ENCODE measurements around the gene IGBP1. TPM values are rescaled to one million over a fixed set of nuclear protein-coding genes. Genes with fewer than 3 reads are reported as not detected.
"Not testable (repeated sequence)": the region's sequence is repeated elsewhere in the genome, so short reads cannot be mapped to it uniquely, and the experiment has no call there.

Gene IGBP1
- total RNA-seq, 4 donors from 2014 or later: 37.5 to 53.3 (median 46.8) TPM

DNA sequence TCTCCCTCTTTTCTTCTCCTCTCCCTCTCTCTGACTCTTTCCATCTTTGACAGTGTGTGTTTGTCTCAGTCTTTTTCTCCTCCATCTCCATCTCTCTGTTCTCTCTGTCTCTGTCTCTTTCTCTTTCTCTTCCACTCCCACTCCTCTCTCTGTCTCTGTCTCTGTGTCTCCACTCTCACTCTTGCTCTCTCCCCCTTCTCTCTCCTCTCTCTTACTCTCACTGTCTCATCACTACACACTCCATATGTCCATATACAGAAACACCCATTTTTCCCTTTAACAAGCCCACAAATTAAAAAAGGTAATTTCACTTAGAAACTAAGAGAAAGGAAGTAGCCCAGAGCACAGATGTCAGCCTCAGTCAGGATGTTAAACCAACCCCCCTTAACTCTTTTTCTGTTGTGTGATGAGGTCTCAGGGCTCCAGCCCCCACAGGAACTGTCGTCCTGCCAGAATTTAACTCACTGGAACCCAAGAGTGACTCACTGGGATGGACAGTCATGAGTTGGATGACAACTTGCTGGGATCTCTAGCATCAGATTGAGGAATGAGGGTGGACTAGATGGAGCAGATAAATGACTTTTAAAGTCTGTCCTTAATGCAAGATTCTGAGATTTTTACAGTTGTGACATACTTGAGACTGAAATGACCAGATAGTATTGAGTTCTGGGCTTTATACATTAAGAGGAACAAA, 43.5 kb upstream of the IGBP1 start:
- Histone ChIP-seq H3K27me3 (peaks cover 0 to 8% of the 10 kb centered on the region in 2 donors), H3K36me3 (no peaks in the 10 kb centered on the region), H3K27ac (no peak overlapping the region), H3K4me1 (peaks cover 0 to 8% (median 0%) of the 10 kb centered on the region in 4 donors), H3K4me3 (no peak overlapping the region), H3K9me3 (no peaks in the 10 kb centered on the region)
- 0 to 24% methylated on average over 1 of the region's 1 CpG for WGBS, 2 donors
- TF ChIP-seq CTCF (IDR thresholded peaks at IDR 0.05) (no peak), EP300 (IDR thresholded peaks at IDR 0.05) (no peak), POLR2A (IDR thresholded peaks at IDR 0.05) (no peak)
- DNase-seq (ENCODE audit: low spot score in 2 of 2): no peak

DNA sequence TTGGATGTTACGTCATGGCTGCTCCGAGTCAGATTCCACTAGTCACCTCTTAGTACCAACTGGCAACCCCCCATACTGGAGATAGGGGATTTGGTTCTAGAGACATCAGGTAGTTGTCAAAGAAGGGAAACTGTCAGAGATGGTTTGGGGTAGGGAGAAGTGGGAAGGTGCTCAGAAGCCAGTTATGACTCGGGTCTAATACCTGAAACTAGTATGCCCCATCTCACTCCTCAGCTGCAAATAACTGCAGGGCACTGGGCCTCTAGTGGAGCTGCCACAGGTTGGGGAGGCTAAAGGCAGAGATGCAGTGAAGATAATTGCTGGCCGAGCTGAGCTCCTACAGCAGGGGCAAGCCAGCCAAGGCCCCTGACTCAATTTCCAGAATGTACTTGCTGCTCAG, 41.0 kb upstream of the IGBP1 start:
- no peak overlapping the region for H3K4me3 ChIP-seq
- TF ChIP-seq CTCF (IDR thresholded peaks at IDR 0.05) (no peak), EP300 (IDR thresholded peaks at IDR 0.05) (no peak), POLR2A (IDR thresholded peaks at IDR 0.05) (no peak)
- WGBS, 2 donors: 85 to 100% methylated on average over 1 to 4 of the region's 4 CpGs
- no peaks in the 10 kb centered on the region for H3K36me3 ChIP-seq
- peaks cover 0 to 5% of the 10 kb centered on the region in 2 donors for H3K27me3 ChIP-seq
- DNase-seq (ENCODE audit: low spot score in 2 of 2): no peak
- no peaks in the 10 kb centered on the region for H3K9me3 ChIP-seq
- peaks cover 0 to 8% (median 0%) of the 10 kb centered on the region in 4 donors for H3K4me1 ChIP-seq
- H3K27ac ChIP-seq: no peak overlapping the region

GRCh38 chrX:70096052-70096451, 37.2 kb upstream of the IGBP1 start:
- Histone ChIP-seq H3K9me3 (no peaks in the 10 kb centered on the region), H3K27me3 (peaks cover 0 to 5% of the 10 kb centered on the region in 2 donors), H3K4me3 (no peak overlapping the region), H3K4me1 (no peaks in the 10 kb centered on the region), H3K27ac (no peak overlapping the region), H3K36me3 (no peaks in the 10 kb centered on the region)
- TF ChIP-seq CTCF (IDR thresholded peaks at IDR 0.05) (no peak), POLR2A (IDR thresholded peaks at IDR 0.05) (no peak), EP300 (IDR thresholded peaks at IDR 0.05) (no peak)
- 50 to 73% methylated on average over 2 of the region's 2 CpGs for WGBS, 2 donors
- DNase-seq (ENCODE audit: low spot score in 2 of 2): no peak

GRCh38 chrX:70105229-70105628, 28.0 kb upstream of the IGBP1 start:
- H3K9me3 ChIP-seq: no peaks in the 10 kb centered on the region
- no peaks in the 10 kb centered on the region for H3K4me1 ChIP-seq
- H3K4me3 ChIP-seq: no peak overlapping the region
- no peak overlapping the region for H3K27ac ChIP-seq
- peaks cover 0 to 4% of the 10 kb centered on the region in 2 donors for H3K27me3 ChIP-seq
- H3K36me3 ChIP-seq: no peaks in the 10 kb centered on the region
- TF ChIP-seq POLR2A (IDR thresholded peaks at IDR 0.05): no peak
- no peak for TF ChIP-seq EP300 (IDR thresholded peaks at IDR 0.05)
- no peak for TF ChIP-seq CTCF (IDR thresholded peaks at IDR 0.05)
- DNase-seq (ENCODE audit: low spot score in 2 of 2): no peak
- 30 to 32% methylated on average over 2 of the region's 2 CpGs for WGBS, 2 donors

DNA sequence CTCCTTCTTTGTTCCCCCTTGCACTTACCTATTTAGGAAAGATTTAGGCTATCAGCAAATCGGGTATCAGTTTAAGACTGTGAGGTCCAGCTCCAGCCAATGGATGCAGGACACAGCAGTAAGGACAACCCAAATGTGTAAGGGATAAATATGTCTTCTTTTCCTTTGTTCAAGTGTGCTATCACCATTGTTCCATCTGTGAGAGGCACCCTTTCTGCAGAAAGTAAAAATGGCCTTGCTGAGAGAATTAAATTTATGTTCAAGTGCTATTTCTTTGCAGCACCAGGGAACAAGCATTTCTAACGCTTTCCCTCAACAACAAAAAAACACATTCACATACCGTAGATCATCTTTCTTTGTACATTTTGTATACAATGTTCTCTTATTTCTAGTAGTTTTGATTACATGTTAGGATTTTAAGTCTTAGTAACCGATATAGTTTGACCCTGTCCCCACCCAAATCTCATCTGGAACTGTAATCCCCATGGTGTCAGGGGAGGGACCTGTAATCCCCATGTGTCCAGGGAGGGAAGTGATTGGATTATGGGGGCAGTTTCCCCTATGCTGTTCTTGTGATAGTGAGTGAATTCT, 21.7 kb upstream of the IGBP1 start:
- not testable (repeated sequence) for H3K27ac ChIP-seq; H3K4me1 ChIP-seq; H3K4me3 ChIP-seq; DNase-seq (ENCODE audit: low spot score in 2 of 2); H3K36me3 ChIP-seq; H3K27me3 ChIP-seq
- 89 to 91% methylated on average over 4 of the region's 4 CpGs for WGBS, 2 donors
- H3K9me3 ChIP-seq: peaks cover 0 to 13% (median 4%) of the 10 kb centered on the region in 4 donors
